Activated CD8-positive, alpha-beta memory T cell treated with anti-CD3 and anti-CD28 coated beads, Interleukin-2, amount 50 U/mL, for 48 hours (primary cell): ENCODE data around the gene PFKFB4.
"Not testable (repeated sequence)": the region's sequence is repeated elsewhere in the genome, so short reads cannot be mapped to it uniquely, and the experiment has no call there.

Experiments
- DNase-seq: peaks from one replicate; pipeline ENCODE4 v3.0.0-alpha.2; 2020

PFKFB4 gene

DNA sequence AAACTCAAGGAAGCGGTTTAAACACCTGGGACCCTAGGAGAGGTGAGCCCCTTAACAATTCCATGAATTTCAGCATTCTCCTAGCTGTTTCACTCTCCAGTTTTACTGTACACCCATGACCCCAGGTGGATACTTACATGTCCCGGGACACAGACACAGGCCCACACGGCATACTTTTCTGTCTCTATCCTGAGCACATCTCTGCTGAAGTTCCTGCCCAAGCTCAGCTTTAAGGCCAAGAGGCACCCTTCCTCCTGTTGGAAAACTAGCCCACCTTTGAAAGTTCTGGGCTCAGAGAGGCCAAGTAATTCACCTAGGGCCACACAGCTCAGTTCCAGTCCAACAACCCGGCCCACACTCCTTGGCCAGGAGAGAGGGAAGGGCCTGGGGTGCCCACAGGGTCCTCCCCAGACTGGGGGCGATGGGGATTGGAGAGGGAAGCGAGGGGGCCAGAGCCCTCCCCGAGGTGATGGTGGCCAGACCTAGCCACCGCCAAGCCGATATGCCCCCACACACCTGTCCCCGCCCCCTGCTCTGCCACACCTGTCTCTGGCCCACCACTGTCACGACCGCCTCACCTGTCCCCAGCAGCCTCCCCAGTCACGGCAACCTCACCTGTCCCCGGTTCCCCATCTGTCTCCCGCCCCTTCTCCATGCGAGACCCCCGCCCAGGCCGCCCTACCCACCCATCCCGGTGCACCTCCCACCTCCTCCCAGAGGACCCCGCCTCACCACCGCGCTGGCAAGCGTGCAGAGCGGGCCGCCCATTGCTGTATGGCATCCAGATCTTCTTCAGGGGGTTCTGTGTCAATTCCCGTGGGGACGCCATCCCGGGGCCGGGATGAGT lies 431 bp downstream of the PFKFB4 start:
- no peak for DNase-seq

DNA sequence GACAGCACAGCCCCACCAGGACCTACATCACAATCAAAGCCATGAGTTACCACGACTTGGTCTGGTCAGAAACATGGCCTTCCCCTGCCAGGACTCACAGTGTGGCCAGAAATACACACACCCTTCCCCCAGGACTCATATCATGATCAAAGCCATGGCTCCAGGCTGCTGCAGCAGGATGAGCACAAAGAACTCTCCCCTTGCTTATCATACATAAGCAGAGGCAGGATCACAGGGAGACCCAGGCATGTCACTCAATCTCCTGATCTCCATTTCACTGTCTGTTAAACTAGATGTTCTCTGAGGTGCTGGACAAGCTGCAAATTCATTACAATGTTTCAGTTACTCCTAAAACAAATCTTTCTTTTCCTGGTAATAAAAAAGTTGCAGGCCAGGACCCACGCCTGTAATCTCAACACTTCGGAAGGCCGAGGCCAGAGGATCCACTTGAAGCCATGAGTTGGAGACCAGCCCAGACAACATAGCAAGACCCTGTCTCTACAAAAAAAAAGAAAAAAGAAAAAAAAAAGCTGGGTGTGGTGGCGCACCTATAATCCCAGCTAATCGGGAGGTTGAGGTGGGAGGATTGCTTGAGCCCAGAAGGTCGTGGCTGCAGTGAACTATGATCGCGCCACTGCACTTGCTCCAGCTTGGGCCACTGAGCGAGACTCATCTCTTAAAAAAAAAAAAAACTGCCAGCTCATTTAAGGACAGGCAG lies 1.2 kb downstream of the PFKFB4 start:
- DNase-seq, result no peak

DNA sequence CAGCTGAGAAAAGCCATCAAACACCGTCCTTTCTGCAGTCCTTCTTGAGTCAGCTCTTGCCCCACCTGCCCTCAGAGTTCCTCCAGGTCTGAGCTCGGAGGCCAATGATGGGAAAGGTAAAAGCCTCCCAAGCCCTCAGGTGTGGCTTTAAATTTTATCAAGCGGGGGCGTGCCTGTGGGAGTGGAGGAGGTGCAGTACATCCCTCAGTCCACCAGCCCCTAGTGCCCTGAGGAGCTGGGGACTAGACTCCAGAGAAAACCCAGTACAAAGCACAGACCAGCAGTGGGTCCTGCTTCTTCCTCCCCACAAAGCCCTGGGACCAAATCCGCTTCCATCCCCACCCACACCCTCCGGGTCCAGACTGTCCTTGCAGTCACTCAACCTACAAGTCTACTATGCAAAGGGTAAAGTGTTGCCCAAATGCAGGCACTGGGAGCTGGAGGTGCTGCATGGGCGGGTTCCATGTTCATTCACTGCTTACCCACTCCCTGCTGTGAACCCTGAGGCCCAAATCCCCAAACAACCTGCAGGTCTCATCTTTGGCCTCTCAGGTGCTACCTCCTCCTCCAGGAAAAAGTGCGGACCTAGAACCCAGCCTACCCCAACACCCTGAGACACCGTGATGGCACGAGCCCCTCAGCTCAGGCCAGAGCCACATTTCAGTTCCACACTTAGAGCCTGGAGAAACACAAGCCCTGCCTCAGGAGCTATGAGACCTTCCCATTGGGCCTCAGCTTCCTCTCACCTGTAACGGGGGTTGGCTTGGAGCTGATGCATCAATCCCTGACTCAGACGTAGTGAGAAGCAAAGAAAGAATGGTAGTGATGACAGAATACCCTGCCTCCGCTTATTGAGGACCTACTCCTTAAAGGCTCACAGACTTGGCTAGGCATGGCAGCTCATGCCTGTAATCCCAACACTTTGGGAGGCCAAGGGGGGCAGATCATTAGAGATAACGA lies 2.4 kb downstream of the PFKFB4 start:
- no peak for DNase-seq

DNA sequence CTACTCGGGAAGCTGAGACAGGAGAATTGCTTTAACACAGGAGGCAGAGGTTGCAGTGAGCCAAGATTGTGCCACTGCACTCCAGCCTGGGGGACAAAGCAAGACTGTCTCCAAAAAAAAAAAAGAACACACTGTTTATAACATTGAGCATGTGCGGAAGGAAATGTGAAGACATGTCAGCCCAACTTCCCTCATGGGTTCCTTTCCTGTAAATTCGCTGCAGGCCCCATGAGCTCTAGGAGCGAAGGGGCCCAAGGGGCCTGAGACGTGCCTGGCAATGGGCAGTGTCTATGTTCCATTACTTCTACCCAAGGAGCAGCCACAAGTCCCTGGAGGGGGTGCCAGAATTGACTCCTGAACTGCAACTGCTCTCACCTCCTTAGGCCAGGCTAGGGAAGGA lies 3.2 kb downstream of the PFKFB4 start:
- no peak for DNase-seq

DNA sequence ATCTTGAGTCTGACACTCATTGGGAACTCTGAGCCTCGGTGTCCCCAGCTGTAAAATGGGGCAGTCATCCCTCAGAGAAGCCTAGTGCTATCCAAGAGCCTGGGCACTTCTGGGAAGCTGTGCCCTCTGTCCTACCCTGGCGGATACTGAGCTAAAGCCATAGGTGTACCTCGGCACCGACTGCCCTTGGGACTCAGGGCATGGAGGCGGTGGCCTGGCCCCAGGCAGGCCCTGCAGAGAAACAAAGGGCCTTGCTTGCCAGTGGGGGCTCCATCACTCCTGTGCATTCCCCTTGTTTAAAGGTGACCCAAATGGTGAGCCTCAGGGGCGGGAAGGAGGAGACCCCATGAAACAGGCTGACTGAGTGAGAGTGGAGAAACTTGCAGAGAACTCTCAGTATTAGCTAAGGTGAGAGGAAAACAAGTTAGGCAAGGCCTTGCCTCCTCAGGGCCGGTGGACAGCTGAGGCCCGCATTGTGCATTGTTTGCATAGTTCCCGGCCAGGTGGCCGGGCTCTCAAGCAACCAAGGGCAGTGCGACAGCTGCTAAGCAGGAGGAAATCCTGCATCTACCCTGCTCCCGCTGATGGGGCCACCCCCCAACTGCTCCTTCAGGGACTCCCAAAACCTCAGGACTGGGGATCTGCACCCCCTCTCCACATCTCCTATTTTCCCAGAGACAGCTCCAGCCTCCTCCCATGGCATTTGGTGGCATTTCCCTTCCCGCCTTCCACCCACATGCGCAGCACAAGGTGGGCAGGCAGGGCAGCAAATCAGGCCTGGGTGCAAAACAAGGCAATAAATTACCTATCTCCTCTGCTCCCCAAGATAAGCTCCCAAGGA lies 4.3 kb downstream of the PFKFB4 start:
- DNase-seq, result no peak

DNA sequence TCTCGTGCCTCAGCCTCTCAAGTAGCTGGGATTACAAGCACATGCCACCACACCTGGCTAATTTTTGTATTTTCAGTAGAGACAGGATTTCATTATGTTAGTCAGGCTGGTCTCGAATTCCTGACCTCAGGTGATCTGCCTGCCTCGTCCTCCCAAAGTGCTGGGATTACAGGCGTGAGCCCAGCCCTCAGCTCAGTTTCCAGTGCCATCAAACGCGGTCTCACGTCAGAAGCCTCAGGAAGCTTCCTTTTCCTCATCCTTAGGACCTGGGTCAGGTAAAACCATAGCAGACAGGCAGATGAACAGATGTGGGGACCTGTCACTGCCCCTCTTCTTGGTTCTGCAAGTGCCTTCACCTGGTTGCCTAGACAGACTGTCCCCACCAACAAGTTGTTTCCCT lies 5.0 kb downstream of the PFKFB4 start:
- DNase-seq, result not testable (repeated sequence)

DNA sequence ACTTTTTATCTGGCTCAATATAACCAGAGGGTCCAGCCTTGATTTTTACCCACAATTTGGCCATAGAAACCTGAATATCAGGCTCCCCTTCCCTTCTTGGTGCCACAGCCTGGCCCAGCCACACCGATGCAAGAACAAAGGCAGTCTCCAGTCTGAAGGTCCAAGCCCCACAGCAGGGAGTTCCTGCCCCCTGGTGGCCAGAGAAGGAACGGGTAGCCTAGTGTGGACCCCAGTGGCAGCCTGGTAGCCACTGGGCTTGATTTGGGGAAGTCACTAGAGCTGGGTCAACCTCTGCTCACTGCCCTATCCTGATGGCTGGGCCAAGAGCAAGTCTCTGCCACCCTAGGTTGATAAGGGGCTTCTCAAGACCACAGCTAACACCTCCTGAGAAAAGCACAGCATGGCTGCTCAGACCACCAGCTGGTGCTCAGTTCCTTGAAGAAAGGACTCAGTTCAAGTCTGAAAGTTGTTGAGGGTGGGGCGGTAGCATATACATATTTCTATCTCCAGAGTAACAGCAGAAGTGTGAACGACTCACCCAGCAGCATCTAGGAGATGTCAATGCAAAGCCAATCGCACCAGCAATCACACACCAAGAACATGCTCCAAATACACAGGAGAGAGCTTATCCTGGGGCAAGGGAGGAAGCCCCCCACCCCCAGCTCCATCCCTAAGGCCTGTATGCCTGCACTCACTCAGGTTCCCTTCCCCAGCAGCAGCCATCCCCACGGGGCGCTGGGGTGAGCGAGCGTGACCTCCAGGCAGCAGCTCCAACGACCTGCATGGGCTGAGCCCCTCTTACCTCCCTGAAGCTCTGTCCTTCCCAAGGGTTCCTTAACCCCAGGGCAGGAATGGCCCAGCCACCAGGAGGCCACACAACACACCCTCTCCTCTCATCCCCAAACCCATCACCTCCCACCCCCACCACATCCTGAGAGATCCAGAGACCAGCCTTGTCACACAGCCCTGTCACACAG lies 7.6 kb downstream of the PFKFB4 start:
- peak; percentile 93 for DNase-seq

DNA sequence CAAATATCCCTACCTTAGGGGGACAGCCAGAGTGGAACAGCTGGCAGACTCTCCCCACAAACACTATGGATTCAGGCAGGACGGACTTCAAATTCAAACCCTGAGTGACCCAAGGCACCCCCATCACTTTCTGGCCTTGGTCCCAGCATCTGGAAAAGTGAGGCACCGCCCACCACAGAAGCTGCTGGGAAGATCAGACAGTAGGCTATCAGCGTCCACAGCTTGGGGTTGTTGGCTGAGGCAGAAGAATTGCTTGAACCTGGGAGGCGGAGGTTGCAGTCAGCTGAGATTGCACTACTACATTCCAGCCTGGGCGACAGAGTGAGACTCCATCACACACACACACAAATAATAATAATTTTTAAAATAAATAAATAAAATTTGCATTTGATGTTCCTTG lies 8.5 kb downstream of the PFKFB4 start:
- no peak for DNase-seq

DNA sequence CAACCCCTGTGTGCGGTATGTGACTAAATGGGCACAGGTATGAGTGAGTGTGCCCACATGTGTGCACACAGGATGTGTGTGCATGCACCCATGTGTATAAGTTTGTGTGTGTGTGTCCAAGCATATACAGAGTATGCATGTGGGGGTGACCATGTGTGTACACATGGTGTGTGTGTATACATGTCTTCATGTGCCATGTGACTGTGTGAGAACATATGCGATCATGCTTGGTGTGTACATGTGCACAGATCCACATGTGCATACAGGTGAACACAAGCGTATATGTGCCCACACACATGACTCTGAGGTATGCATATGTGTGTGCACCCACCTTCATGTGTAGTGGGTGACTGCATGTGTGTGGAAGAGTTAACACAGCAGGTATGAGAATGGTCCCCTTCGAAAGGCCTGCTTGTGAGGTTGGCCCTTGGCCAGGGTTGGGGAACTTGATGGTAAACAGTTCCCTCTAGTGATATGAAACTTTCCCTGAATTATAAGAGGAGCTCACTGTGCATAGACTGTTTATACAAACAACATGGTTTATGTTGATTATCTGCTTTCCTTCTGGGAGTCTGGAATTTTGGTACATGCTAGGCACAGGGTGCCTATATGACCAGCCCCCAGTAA lies 10.3 kb downstream of the PFKFB4 start:
- DNase-seq, result no peak

DNA sequence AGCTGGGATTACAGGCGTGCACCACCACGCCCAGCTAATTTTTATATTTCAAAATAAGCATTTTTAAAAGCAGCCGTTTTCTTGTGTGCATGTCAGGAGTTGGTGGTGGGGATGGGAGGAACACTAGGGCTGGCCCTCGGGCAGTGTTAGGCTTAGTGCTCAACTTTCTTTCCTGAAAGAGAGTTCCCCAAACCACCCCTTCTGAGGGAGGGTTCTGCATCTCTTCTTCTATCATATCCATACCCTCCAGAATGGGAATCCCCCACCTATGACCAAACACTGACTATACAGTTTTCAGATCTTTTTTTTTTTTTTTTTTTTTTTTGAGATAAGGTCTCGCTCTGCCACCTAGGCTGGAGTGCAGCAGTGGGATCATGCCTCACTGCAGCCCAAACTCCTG lies 12.5 kb downstream of the PFKFB4 start:
- no peak for DNase-seq

DNA sequence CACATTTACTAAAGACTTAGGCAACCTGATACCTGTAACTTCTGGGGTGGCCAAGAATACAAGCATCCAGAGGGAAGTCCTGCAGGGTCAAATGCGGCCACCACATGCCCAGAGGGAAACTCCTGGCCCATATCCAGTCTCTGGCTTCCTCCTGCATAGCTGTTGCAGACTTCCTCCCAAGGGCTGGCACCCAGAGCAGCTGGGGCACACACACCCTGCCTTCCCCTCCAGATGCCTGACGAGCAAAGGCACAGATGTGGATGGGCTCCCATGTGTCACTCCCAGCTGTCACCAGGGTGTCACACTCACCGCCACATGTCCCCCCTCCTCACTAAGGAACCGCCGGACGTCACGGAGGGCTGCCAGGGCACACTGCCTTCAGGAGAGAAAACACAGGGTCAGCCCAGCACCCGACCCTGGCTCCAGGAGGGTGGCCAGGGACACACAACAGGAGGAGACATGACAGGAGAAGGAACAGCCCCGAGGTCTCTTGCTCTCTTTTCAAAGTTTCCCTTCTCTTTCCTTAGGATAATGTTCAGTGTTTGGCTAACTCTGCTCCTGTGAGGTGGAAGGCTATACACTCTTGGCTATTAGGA lies 13.2 kb downstream of the PFKFB4 start:
- no peak for DNase-seq

DNA sequence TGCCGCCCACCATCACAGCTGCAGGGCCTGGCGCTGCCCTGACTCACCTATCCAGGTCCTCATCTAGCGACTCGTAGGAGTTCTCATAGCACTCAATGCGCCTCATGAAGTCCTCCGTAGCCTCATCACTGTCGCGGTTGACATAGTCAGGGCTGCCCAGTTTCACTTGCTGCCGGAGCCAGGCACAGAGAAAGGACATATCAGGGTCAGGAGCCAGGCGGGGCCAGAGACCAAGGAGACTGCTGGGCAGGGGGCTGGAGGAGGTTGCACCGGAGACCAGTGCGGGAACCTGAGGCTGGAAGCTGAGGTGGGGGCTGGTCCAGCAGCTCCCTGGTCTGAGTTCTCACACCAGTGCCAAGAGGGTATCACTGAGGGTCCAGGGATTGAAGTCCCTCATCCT lies 18.2 kb downstream of the PFKFB4 start:
- DNase-seq, result no peak

DNA sequence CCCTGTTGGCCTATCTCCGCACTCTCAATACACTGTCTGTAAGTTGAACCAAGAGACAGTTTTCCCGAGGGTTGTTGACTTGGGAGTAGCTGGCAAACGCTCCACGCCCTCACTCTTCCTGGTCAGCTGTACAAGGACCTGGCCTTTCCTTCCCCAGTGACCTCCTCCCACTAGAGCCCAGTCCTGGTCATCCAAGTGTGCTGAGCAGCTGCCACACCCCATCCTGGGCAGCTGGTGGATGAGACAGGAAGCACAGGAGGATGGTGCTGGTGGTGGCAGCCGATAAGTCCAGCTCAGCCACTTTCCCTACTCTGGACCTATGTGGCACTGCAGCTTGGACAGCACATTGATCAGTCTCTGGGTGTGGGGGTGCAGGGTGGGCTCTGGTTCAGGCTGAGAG lies 19.8 kb downstream of the PFKFB4 start:
- no peak for DNase-seq

DNA sequence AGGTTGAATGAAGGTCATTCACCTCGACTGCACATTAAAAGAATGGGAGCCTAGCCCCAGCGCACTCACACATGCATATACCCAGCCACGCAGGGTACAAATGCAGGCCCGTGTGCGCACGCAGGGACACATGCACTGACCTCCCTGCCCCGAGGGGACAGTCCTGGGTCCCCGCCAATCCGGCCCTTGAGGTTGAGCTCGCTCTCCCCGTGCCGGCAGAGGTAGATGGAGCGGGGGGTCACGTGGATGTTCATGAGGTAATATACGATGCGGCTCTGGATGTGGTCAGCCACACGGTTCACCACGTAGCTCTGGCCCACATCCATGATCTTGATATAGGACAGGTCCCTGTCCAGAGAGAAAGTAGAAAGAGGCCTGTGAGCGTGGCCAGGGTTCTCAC lies 20.5 kb downstream of the PFKFB4 start:
- no peak for DNase-seq

DNA sequence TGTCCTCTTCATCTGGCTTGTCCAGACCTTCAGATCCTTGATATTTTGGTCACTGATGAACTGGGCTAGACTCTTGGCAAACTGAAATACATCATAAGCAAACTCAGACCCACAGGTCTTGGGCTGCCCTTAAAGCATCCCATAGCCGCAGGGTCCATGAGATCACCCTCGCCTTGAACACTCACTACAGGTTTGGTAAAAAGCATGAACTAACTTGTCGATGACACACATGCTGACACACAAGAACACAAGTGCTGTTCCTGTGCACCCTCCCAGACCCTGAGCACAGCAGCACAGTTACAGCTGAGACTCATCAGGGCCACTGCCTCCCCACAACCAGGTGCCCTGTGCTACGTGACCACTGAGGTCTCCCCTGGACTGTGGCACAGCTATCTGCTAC lies 21.0 kb downstream of the PFKFB4 start:
- DNase-seq, result no peak

DNA sequence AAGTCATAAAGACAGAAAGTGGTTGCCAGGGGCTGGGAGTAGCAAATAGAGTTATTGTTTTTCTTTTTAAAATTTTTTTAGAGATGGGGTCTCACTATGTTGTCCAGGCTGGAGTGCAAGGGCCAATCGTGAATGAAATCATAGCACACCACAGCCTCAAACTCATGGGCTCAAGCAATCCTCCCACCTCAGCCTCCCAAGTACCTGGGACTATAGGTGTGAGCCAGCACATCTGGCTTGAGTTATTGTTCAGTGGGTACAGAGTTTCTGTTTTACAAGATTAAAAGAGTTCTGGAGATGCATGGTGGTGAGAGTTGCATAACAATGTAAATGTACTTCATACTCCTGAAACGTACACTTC lies 23.6 kb downstream of the PFKFB4 start:
- DNase-seq, result no peak

DNA sequence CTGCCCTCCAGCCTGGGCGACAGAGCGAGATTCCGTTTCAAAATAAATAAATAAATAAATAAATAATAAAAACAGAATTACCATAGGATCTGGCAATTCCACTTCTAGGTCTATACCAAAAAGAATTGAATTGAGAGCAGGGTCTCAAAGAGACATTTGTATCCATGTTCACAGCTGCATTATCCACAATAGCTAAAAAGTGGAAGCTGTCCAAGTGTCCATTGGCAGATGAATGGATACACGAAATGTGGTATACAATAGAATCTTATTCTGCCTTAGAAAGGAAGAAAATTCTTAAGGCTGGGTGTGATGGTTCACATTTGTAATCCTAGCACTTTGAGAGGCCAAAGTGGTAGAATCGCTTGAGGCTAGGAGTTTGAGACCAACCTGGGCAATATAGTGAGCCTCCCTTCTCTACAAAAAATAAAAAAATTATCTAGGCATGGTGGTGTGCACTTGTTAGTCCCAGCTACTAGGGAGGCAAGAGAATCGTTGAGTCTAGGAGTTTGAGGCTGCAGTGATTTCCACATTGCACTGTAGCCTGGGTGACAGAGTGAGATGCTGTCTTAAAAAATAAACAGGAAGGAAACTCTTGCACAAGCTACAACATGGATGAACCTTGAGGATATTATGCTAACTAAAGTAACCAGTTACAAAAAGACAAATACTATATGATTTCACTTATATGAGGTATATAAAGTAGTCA lies 24.2 kb downstream of the PFKFB4 start:
- DNase-seq, result no peak

DNA sequence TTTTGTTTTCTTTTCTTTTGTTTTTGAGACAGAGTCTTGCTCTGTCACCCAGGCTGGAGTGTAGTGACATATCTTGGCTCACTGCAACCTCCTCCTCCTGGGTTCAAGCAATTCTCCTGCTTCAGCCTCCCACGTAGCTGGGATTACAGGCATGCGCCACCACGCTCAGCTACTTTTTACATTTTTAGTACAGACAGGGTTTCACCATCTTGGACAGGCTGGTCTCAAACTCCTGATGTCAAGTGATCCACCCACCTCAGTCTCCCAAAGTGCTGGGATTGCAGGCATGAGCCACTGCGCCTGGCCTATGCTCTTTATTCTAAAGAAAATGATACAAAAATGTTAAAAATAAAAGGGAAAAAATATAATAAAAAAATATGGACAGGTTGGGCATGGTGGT lies 25.9 kb downstream of the PFKFB4 start:
- DNase-seq, result not testable (repeated sequence)

DNA sequence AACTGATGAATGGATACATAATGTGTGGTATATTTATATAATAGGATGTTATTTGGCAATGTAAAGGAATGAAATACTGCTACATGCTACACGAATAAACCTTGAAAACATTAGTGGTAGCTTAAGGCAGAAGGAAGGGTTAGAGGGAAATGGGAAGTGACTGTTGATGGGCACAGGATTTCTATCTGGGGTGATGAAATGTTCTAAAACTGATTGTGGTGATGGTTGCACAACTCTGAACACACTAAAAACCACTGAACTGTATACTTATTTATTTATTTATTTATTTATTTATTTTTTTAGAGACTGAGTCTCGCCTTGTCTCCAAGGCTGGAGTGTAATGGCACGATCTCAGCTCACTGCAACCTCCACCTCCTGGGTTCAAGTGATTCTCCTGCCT lies 27.8 kb downstream of the PFKFB4 start:
- DNase-seq, result no peak

DNA sequence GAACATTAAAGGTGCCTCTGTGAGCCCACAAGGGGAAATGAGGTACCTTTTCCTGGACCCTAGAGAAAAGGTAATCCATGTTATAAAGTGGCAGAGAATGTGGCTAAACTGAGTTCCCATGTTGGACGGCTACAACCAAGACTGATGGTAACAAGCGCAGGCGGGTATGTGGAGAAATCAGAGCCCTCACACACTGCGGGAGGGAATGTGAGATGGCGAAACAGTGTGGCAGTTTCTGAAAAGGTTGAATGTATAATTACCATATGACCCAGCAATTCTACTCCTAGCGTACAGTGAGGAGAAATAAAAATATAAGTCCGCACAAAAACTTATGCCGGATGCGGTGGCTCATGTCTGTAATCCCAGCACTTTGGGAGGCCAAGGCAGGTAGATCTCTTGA lies 28.6 kb downstream of the PFKFB4 start:
- no peak for DNase-seq
